ENCODE measurements around the gene ARMH2.
"Not testable (repeated sequence)": the region's sequence is repeated elsewhere in the genome, so short reads cannot be mapped to it uniquely, and the experiment has no call there.

ARMH2 gene

GRCh38 chr6:24765968-24766367 is 32.7 kb downstream of the ARMH2 start:
- not testable (repeated sequence) for H3K4me3 ChIP-seq (ENCODE audit: low read depth, low read length)

GRCh38 chr6:24764833-24765828 is 33.6 kb downstream of the ARMH2 start:
- not testable (repeated sequence) for H3K4me3 ChIP-seq (ENCODE audit: low read depth, low read length)

GRCh38 chr6:24763578-24763977 is 35.1 kb downstream of the ARMH2 start:
- H3K4me3 ChIP-seq (ENCODE audit: low read depth, low read length): no peak overlapping the region

- H3K4me3 ChIP-seq (ENCODE audit: low read depth, low read length): no peak overlapping the region
Observed at GRCh38 chr6:24761851-24762250, 36.9 kb downstream of the ARMH2 start.

GRCh38 chr6:24761193-24761835 is 37.4 kb downstream of the ARMH2 start:
- no peak overlapping the region for H3K4me3 ChIP-seq (ENCODE audit: low read depth, low read length)

GRCh38 chr6:24760210-24760609 is 38.5 kb downstream of the ARMH2 start:
- H3K4me3 ChIP-seq (ENCODE audit: low read depth, low read length): no peak overlapping the region

GRCh38 chr6:24759718-24760117 is 39.0 kb downstream of the ARMH2 start:
- no peak overlapping the region for H3K4me3 ChIP-seq (ENCODE audit: low read depth, low read length)

GRCh38 chr6:24757611-24758010 is 41.1 kb downstream of the ARMH2 start:
- no peak overlapping the region for H3K4me3 ChIP-seq (ENCODE audit: low read depth, low read length)

GRCh38 chr6:24755279-24755678 is 43.4 kb downstream of the ARMH2 start:
- no peak overlapping the region for H3K4me3 ChIP-seq (ENCODE audit: low read depth, low read length)

- not testable (repeated sequence) for H3K4me3 ChIP-seq (ENCODE audit: low read depth, low read length)
Observed at GRCh38 chr6:24754378-24754777, 44.3 kb downstream of the ARMH2 start.

GRCh38 chr6:24753545-24753944 is 45.2 kb downstream of the ARMH2 start:
- no peak overlapping the region for H3K4me3 ChIP-seq (ENCODE audit: low read depth, low read length)

- H3K4me3 ChIP-seq (ENCODE audit: low read depth, low read length): no peak overlapping the region
Observed at GRCh38 chr6:24752917-24753492, 45.7 kb downstream of the ARMH2 start.

GRCh38 chr6:24752503-24752902 is 46.2 kb downstream of the ARMH2 start:
- H3K4me3 ChIP-seq (ENCODE audit: low read depth, low read length): no peak overlapping the region

GRCh38 chr6:24750878-24751277 is 47.8 kb downstream of the ARMH2 start:
- H3K4me3 ChIP-seq (ENCODE audit: low read depth, low read length): not testable (repeated sequence)

- no peak overlapping the region for H3K4me3 ChIP-seq (ENCODE audit: low read depth, low read length)
Observed at GRCh38 chr6:24749297-24749696, 49.4 kb downstream of the ARMH2 start.
